ENCODE measurements around the gene LEP. TPM values are rescaled to one million over a fixed set of nuclear protein-coding genes. Genes with fewer than 3 reads are reported as not detected.

Gene LEP
- total RNA-seq, 1 experiment from 2014 or later = not detected

- H3K36me3 ChIP-seq (ENCODE audit: control insufficient read depth in 1 of 2, insufficient read depth in 2 of 2, low read length in 2 of 2) = no peaks in the 10 kb centered on the region
- BruUV-seq (replicated peaks) = no TSS peak
- ChIA-PET POLR2A (no interaction called here), RAD21 (ENCODE audit: low non-redundant PET in 1 of 2, low total read pairs in 2 of 2, uncharacterized antibody in 2 of 2, unreplicated experiment in 2 of 2) (no interaction called here), CTCF (no interaction called here)
- no peak overlapping the region for H3K9ac ChIP-seq (ENCODE audit: low read length)
- H2AFZ ChIP-seq (ENCODE audit: low read depth, low read length, poor library complexity, severe bottlenecking) = no peak overlapping the region
- no peak overlapping the region for H3K27ac ChIP-seq (ENCODE audit: low read depth, low read length)
- no peaks in the 10 kb centered on the region for H3K79me2 ChIP-seq (ENCODE audit: insufficient read depth, low read length)
- H4K20me1 ChIP-seq (ENCODE audit: insufficient read depth) = no peaks in the 10 kb centered on the region
- no peak overlapping the region for H3K4me3 ChIP-seq (replicated peaks in 1 of 2; ENCODE audit: low read depth in 1 of 2, low read length in 2 of 2)
- intact Hi-C loops (cut with micrococcal nuclease) = no loop called here
- no peaks in the 10 kb centered on the region for H3K4me1 ChIP-seq (ENCODE audit: control insufficient read depth in 1 of 2, insufficient read depth in 2 of 2, low read length in 2 of 2)
- H3K4me2 ChIP-seq (ENCODE audit: low read length) = no peak overlapping the region
- no peak for DNase-seq (ENCODE audit: low read depth, low spot score)
- H3K9me2 ChIP-seq (ENCODE audit: insufficient read depth) = no peaks in the 10 kb centered on the region
- no peak for TF ChIP-seq TCF7L2 (IDR thresholded peaks at IDR 0.05; ENCODE audit: borderline replicate concordance, extremely low read depth, insufficient read depth, insufficient read length)
- no peak for ATAC-seq
- H3K9me3 ChIP-seq (ENCODE audit: control insufficient read depth in 1 of 2, insufficient read depth in 1 of 2, low read depth in 1 of 2, low read length in 2 of 2) = no peaks in the 10 kb centered on the region
- H3K27me3 ChIP-seq (ENCODE audit: insufficient read depth, low read length) = peaks cover 4% of the 10 kb centered on the region; the same call in 1 of the 2 replicates
These were observed 38.7 kb upstream of the LEP start for GRCh38 chr7:128202287-128202957.

GRCh38 chr7:128203047-128203491 lies 38.0 kb upstream of the LEP start:
- Histone ChIP-seq H3K9me3 (ENCODE audit: control insufficient read depth in 1 of 2, insufficient read depth in 1 of 2, low read depth in 1 of 2, low read length in 2 of 2) (no peaks in the 10 kb centered on the region), H3K9me2 (ENCODE audit: insufficient read depth) (no peaks in the 10 kb centered on the region), H3K27ac (ENCODE audit: low read depth, low read length) (no peak overlapping the region), H4K20me1 (ENCODE audit: insufficient read depth) (no peaks in the 10 kb centered on the region), H3K9ac (ENCODE audit: low read length) (no peak overlapping the region), H3K36me3 (ENCODE audit: control insufficient read depth in 1 of 2, insufficient read depth in 2 of 2, low read length in 2 of 2) (no peaks in the 10 kb centered on the region), H3K27me3 (ENCODE audit: insufficient read depth, low read length) (peaks cover 4% of the 10 kb centered on the region; the same call in 1 of the 2 replicates), H2AFZ (ENCODE audit: low read depth, low read length, poor library complexity, severe bottlenecking) (no peak overlapping the region), H3K4me3 (replicated peaks in 1 of 2; ENCODE audit: low read depth in 1 of 2, low read length in 2 of 2) (no peak overlapping the region), H3K4me2 (ENCODE audit: low read length) (no peak overlapping the region), H3K4me1 (ENCODE audit: control insufficient read depth in 1 of 2, insufficient read depth in 2 of 2, low read length in 2 of 2) (no peaks in the 10 kb centered on the region), H3K79me2 (ENCODE audit: insufficient read depth, low read length) (no peaks in the 10 kb centered on the region)
- ChIA-PET RAD21 (ENCODE audit: low non-redundant PET in 1 of 2, low total read pairs in 2 of 2, uncharacterized antibody in 2 of 2, unreplicated experiment in 2 of 2) (interaction anchor here in 1 of 2 experiments (0.6 kb wide), 1 partner anchor 518 kb away, joined by 3 read pairs; no protein-coding TSS in a partner anchor), CTCF (no interaction called here), POLR2A (no interaction called here)
- no TSS peak for BruUV-seq (replicated peaks)
- intact Hi-C loops (cut with micrococcal nuclease) = no loop called here
- DNase-seq (ENCODE audit: low read depth, low spot score) = no peak
- no peak for ATAC-seq
- no peak for TF ChIP-seq TCF7L2 (IDR thresholded peaks at IDR 0.05; ENCODE audit: borderline replicate concordance, extremely low read depth, insufficient read depth, insufficient read length)
- TF ChIP-seq ZFX (IDR thresholded peaks at IDR 0.05) = no peak
- TF ChIP-seq CEBPB (IDR thresholded peaks at IDR 0.05; ENCODE audit: low read depth) = no peak
- TF ChIP-seq, protein P1, sequence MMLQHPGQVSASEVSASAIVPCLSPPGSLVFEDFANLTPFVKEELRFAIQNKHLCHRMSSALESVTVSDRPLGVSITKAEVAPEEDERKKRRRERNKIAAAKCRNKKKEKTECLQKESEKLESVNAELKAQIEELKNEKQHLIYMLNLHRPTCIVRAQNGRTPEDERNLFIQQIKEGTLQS (IDR thresholded peaks at IDR 0.05) = no peak
- TF ChIP-seq EZH2 (IDR thresholded peaks at IDR 0.05) = no peak
- TF ChIP-seq, protein P2, sequence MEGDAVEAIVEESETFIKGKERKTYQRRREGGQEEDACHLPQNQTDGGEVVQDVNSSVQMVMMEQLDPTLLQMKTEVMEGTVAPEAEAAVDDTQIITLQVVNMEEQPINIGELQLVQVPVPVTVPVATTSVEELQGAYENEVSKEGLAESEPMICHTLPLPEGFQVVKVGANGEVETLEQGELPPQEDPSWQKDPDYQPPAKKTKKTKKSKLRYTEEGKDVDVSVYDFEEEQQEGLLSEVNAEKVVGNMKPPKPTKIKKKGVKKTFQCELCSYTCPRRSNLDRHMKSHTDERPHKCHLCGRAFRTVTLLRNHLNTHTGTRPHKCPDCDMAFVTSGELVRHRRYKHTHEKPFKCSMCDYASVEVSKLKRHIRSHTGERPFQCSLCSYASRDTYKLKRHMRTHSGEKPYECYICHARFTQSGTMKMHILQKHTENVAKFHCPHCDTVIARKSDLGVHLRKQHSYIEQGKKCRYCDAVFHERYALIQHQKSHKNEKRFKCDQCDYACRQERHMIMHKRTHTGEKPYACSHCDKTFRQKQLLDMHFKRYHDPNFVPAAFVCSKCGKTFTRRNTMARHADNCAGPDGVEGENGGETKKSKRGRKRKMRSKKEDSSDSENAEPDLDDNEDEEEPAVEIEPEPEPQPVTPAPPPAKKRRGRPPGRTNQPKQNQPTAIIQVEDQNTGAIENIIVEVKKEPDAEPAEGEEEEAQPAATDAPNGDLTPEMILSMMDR (IDR thresholded peaks at IDR 0.05 in 2 of 3, conservative IDR thresholded peaks at IDR 0.05 in 1 of 3; ENCODE audit: borderline replicate concordance in 1 of 3, insufficient read depth in 1 of 3, low read depth in 2 of 3, low read length in 2 of 3) = no peak
- no peak for TF ChIP-seq EZH2phosphoT487 (IDR thresholded peaks at IDR 0.05; ENCODE audit: borderline replicate concordance)
- no peak for TF ChIP-seq RAD21 (IDR thresholded peaks at IDR 0.05; ENCODE audit: low read depth)
- no peak for TF ChIP-seq YY1 (IDR thresholded peaks at IDR 0.05; ENCODE audit: extremely low read depth, insufficient replicate concordance, low read depth, low read length)
- TF ChIP-seq FOSL1 (IDR thresholded peaks at IDR 0.05; ENCODE audit: low read depth) = no peak
- no peak for TF ChIP-seq SP1 (IDR thresholded peaks at IDR 0.05; ENCODE audit: low read depth)
- no peak for TF ChIP-seq POLR2A (IDR thresholded peaks at IDR 0.05; ENCODE audit: borderline replicate concordance, extremely low read depth, insufficient read depth, insufficient read length)
- TF ChIP-seq POLR2AphosphoS5 (IDR thresholded peaks at IDR 0.05; ENCODE audit: low read depth, low read length) = no peak
- no peak for TF ChIP-seq JUND (IDR thresholded peaks at IDR 0.05)
- TF ChIP-seq, protein P3, sequence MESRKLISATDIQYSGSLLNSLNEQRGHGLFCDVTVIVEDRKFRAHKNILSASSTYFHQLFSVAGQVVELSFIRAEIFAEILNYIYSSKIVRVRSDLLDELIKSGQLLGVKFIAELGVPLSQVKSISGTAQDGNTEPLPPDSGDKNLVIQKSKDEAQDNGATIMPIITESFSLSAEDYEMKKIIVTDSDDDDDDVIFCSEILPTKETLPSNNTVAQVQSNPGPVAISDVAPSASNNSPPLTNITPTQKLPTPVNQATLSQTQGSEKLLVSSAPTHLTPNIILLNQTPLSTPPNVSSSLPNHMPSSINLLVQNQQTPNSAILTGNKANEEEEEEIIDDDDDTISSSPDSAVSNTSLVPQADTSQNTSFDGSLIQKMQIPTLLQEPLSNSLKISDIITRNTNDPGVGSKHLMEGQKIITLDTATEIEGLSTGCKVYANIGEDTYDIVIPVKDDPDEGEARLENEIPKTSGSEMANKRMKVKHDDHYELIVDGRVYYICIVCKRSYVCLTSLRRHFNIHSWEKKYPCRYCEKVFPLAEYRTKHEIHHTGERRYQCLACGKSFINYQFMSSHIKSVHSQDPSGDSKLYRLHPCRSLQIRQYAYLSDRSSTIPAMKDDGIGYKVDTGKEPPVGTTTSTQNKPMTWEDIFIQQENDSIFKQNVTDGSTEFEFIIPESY (IDR thresholded peaks at IDR 0.05; ENCODE audit: extremely low read depth, insufficient replicate concordance, low read length) = no peak
- no peak for TF ChIP-seq MAX (IDR thresholded peaks at IDR 0.05)
- TF ChIP-seq SIN3A (IDR thresholded peaks at IDR 0.05; ENCODE audit: low read depth) = no peak
